CD4-positive, alpha-beta T cell (primary cell): ENCODE data around the gene ARIH2. TPM values are rescaled to one million over a fixed set of nuclear protein-coding genes. Genes with fewer than 3 reads are reported as not detected.
"Not testable (repeated sequence)": the region's sequence is repeated elsewhere in the genome, so short reads cannot be mapped to it uniquely, and the experiment has no call there.

Experiments used
- ATAC-seq: fragments of 200-7000 bp; cut with Tn5 transposase; one replicate; pipeline ENCODE4 v1.10.0; 2022; ENCODE audit warnings: mild to moderate bottlenecking; ENCODE audit not compliant: poor library complexity
- CTCF ChIA-PET: fragments of 350-600 bp; sonication (Branson Sonifier 250); formaldehyde crosslinking; loops from one replicate; lab custom pipeline; 2021; ENCODE audit warnings: antibody characterized with exemption, inconsistent platforms; lab: Charles Lee
- POLR2A ChIA-PET: fragments of 350-600 bp; sonication (Branson Sonifier 250); formaldehyde crosslinking; loops from one replicate; lab custom pipeline; 2021; ENCODE audit warnings: antibody characterized with exemption, inconsistent platforms; lab: Charles Lee
- DNase-seq, 14 experiments: peaks; one replicate each; pipeline ENCODE4 v3.0.0-alpha.2; 2013 to 2020; ENCODE audit warnings: mixed read lengths in 2 of 14
- H3K27ac ChIP-seq, 2 donors: one replicate each; pipeline versions ENCODE4 v1.5.1 to v1.7.0; 2013; ENCODE audit warnings: low read length in 2 of 2, low read depth in 1 of 2, mild to moderate bottlenecking in 1 of 2
- H3K27me3 ChIP-seq, 2 experiments: 1 replicate in 1 of 2; 2 replicates in 1 of 2; pipeline versions ENCODE4 v1.6.1 to v1.7.0; 2013; ENCODE audit warnings: low read length in 2 of 2, control low read depth in 1 of 2, mild to moderate bottlenecking in 1 of 2, moderate library complexity in 1 of 2; ENCODE audit not compliant: insufficient read depth in 2 of 2, control insufficient read depth in 1 of 2
- H3K36me3 ChIP-seq: one replicate; pipeline ENCODE4 v1.6.1; 2013; ENCODE audit warnings: low read length, control low read depth; ENCODE audit not compliant: insufficient read depth
- H3K4me1 ChIP-seq: one replicate; pipeline ENCODE4 v1.6.1; 2013; ENCODE audit warnings: low read length, control low read depth; ENCODE audit not compliant: insufficient read depth
- H3K4me3 ChIP-seq: one replicate; pipeline ENCODE4 v1.5.1; 2013; ENCODE audit warnings: mild to moderate bottlenecking, low read length, moderate library complexity
- H3K9me3 ChIP-seq, 2 experiments: 1 replicate in 1 of 2; 2 replicates in 1 of 2; pipeline versions ENCODE4 v1.6.1 to v1.7.0; 2013; ENCODE audit warnings: low read length in 2 of 2, mild to moderate bottlenecking in 2 of 2, control low read depth in 1 of 2, moderate library complexity in 1 of 2; ENCODE audit not compliant: control insufficient read depth in 1 of 2, insufficient read depth in 1 of 2
- H3K27ac Mint-ChIP-seq: one replicate; pipeline ENCODE4 v1.8.0; 2020; ENCODE audit warnings: mixed read lengths
- H3K27me3 Mint-ChIP-seq: one replicate; pipeline ENCODE4 v1.8.0; 2021; ENCODE audit warnings: mixed read lengths
- H3K36me3 Mint-ChIP-seq: one replicate; pipeline ENCODE4 v1.8.0; 2021; ENCODE audit warnings: low read depth, mixed read lengths
- H3K4me1 Mint-ChIP-seq: one replicate; pipeline ENCODE4 v1.8.0; 2021; ENCODE audit warnings: low read depth, mixed read lengths
- H3K4me3 Mint-ChIP-seq: one replicate; pipeline ENCODE4 v1.8.0; 2020; ENCODE audit warnings: mild to moderate bottlenecking, mixed read lengths
- H3K9me3 Mint-ChIP-seq: one replicate; pipeline ENCODE4 v1.8.0; 2020; ENCODE audit warnings: mixed read lengths
- CTCF ChIP-seq: fragments of 200-600 bp; IDR thresholded peaks from one replicate; pipeline ENCODE4 v1.8.0; 2022; ENCODE audit warnings: antibody characterized with exemption, mild to moderate bottlenecking
- intact Hi-C, 2 experiments: fragments of 100-400 bp; cut with DNase I in 1 of 2; cut with micrococcal nuclease in 1 of 2; formaldehyde crosslinking; loops; one replicate each; pipeline versions ENCODE4 v1.15.1 to v1.9.0; 2023 to 2025; cut with DNase I, micrococcal nuclease
- total RNA-seq, 174 experiments: library from RNA in 2 of 174; stranded (reverse) in 2 of 174; gene quantifications; one replicate each; pipeline ENCODE4 v1.2.3 and lab custom pipeline; 2021 to 2026

Gene ARIH2
- total RNA-seq, 2 experiments from 2014 or later = 182 TPM

- DNase-seq (peak; percentile 75 to 93 (median 88)), ATAC-seq (peak; percentile 97)
- H3K4me1 ChIP-seq = peaks cover 47% of the 10 kb centered on the region
- H3K9me3 ChIP-seq = no peaks in the 10 kb centered on the region
- intact Hi-C loops = loop anchor here (1.0 to 5.0 kb wide), 7 partner anchors 20 to 806 kb away; partner anchors contain the start of genes PRKAR2A (in 2 of the 2) and ARIH2 (in 1 of the 2)
- POLR2A ChIA-PET = interaction anchor here (0.6 to 4.1 kb wide), 13 partner anchors 20 to 598 kb away, joined by 3 to 68 read pairs (median 4); partner anchors contain the start of genes ARIH2, IP6K2, NME6 and PRKAR2A
- Mint-ChIP-seq H3K9me3 (no peaks in the 10 kb centered on the region), H3K27me3 (no peaks in the 10 kb centered on the region), H3K36me3 (peaks cover 8% of the 10 kb centered on the region), H3K4me1 (peaks cover 40% of the 10 kb centered on the region), H3K27ac (peak within 1 kb of the TSS; percentile 78), H3K4me3 (peak within 1 kb of the TSS; percentile 95)
- H3K27ac ChIP-seq = peak within 1 kb of the TSS; percentile 71 to 84
- no peaks in the 10 kb centered on the region for H3K27me3 ChIP-seq
- no peak for TF ChIP-seq CTCF
- H3K36me3 ChIP-seq = no peaks in the 10 kb centered on the region
- peak within 1 kb of the TSS; percentile 92 for H3K4me3 ChIP-seq
- CTCF ChIA-PET = interaction anchor here (0.9 to 3.0 kb wide), 3 partner anchors 20 to 263 kb away, joined by 3 to 21 read pairs (median 4); partner anchors contain the start of genes ARIH2, NCKIPSD and SLC26A6
These were observed 20.0 kb upstream of the ARIH2 start, which contains the start of gene SLC25A20 for GRCh38 chr3:48898383-48899234. Gene SLC25A20, minus strand, starts transcription at chr3:48898882. Its CDS starts 88 bp downstream, at chr3:48898794.

- Histone ChIP-seq H3K27me3 (no peaks in the 10 kb centered on the region), H3K4me1 (peaks cover 50% of the 10 kb centered on the region), H3K36me3 (no peaks in the 10 kb centered on the region), H3K27ac (peak overlapping the region; percentile 71 to 84), H3K9me3 (no peaks in the 10 kb centered on the region), H3K4me3 (peak overlapping the region; percentile 92)
- peak; percentile 22 for ATAC-seq
- DNase-seq = peak in 7 of 14 experiments; percentile 11 to 80 (median 50)
- POLR2A ChIA-PET = interaction anchor here (0.6 to 4.1 kb wide), 7 partner anchors 19 to 194 kb away, joined by 3 to 68 read pairs (median 11); partner anchors contain the start of genes ARIH2, IP6K2, PRKAR2A and QRICH1
- Mint-ChIP-seq H3K4me1 (peaks cover 40% of the 10 kb centered on the region), H3K27me3 (no peaks in the 10 kb centered on the region), H3K36me3 (peaks cover 8% of the 10 kb centered on the region), H3K9me3 (no peaks in the 10 kb centered on the region), H3K4me3 (peak overlapping the region; percentile 95), H3K27ac (peak overlapping the region; percentile 78)
- intact Hi-C loops = loop anchor here (2.0 to 5.0 kb wide), 5 partner anchors 33 to 807 kb away; partner anchors contain the start of gene PRKAR2A (in 2 of the 2)
- CTCF ChIA-PET = interaction anchor here (1.5 to 3.0 kb wide), 2 partner anchors 20 to 213 kb away, joined by 4 to 21 read pairs; partner anchors contain the start of genes ARIH2 and NCKIPSD
- TF ChIP-seq CTCF = no peak
These were observed 19.4 kb upstream of the ARIH2 start for GRCh38 chr3:48899273-48899672.

- H3K4me1 ChIP-seq, H3K4me3 Mint-ChIP-seq, H3K9me3 Mint-ChIP-seq, H3K27me3 Mint-ChIP-seq, H3K27me3 ChIP-seq, DNase-seq, H3K36me3 Mint-ChIP-seq, H3K4me1 Mint-ChIP-seq, H3K27ac Mint-ChIP-seq, H3K27ac ChIP-seq, H3K9me3 ChIP-seq, CTCF ChIA-PET, POLR2A ChIA-PET, H3K4me3 ChIP-seq, H3K36me3 ChIP-seq, intact Hi-C loops, ATAC-seq: not testable (repeated sequence)
These were observed 11.6 kb upstream of the ARIH2 start for GRCh38 chr3:48907026-48907425.
